Activated CD8-positive, alpha-beta memory T cell treated with anti-CD3 and anti-CD28 coated beads, Interleukin-2, amount 50 U/mL, for 48 hours (primary cell): Measurements from ENCODE around the gene MTTP.

ENCODE experiments used
- DNase-seq: peaks from one replicate; pipeline ENCODE4 v3.0.0-alpha.2; 2020

The MTTP gene

DNA sequence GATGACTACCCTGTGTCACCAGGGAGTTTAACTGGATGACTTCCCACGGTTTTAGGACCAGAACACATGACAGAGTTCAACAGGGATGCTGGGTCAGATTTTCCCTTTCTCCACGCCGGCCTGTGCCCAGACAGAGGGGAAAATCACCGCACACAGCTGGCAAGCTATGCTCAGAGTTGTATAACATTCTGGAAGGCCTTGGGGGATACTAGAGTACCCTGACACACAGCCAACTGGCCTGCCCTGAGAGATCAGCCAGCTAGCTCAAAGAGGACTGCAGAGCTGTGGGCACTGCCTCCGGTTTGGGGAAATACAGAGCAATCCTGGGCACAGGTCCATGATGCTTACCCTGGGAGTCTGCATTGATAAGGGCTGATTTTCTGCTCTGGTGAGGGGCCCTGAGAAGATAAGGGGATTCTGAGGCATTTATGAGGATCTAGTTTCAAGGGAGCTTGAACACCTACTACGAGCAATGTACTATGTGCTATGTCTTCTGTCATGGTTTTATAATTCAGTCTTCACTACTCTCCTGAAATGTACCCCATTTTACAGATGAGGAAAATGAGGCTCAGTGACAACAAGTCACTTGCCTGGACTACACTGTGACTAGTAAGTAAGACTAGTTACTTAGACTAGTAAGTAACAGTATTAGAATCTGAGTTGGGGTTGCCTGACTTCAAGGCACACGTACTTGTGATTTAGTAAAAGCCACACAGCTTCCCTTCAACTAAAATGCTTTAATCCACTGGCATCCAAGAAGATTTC is 68.3 kb downstream of the MTTP start:
- no peak for DNase-seq

DNA sequence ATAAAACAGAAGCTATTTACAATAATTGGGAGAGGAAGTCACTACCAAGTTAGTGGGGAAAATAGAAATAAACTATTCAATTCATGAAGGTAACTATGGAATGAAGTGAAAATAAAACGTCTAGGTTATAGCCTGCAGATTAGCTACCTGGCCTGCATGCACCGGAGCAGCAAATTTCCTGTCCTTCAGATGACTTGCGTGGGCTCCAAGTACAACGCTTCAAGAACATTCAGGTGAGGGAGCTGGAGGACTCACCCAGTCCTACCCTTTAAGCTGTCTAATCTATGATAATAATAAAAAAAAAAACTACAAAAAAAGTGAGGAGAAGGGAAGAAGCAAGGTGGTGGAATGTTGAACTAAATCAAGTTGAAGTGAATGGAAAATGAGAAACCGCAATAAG is 69.8 kb downstream of the MTTP start:
- no peak for DNase-seq

DNA sequence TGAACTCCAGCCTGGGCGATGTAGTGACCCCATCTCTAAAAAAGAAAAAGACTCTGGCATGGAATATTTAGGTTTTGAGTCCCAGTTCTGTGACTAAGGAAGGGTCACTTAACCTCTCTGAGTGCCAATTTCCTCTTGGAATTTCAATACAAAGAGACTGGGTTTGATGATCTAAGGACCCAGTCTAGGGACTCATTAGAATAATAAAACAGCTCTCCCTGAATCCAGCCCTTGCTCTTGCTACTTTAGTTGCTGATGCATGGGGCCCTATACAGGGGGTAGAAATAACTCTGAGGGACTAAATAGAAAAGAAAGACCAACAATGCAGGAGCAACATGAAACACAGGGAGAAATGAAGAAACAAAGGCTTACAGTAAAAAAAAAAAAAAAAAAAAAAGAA is 70.4 kb downstream of the MTTP start:
- no peak for DNase-seq

GRCh38 chr4:99645638-99646037 is 71.0 kb downstream of the MTTP start:
- DNase-seq: no peak

DNA sequence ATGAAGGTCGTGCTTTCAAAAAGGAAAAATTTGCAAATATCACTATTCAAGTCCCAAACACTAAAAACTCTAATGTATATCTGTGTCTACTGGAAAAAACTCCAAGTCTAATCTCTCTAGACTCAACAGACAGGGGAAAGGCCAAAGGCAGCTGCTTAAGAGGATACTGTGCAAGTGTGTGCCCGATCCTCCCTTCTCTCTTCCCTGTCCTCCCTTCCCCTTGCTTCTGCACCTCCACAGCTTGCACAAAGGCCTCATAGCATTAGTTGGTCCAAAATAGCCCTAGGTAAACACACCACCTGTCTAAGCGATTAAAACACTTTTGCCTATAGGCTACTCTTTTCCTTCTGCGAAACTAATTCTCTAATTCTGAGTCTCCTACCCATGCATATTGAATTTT is 72.4 kb downstream of the MTTP start:
- no peak for DNase-seq

GRCh38 chr4:99648321-99648720 is 73.7 kb downstream of the MTTP start:
- no peak for DNase-seq

GRCh38 chr4:99649208-99649607 is 74.6 kb downstream of the MTTP start:
- no peak for DNase-seq

DNA sequence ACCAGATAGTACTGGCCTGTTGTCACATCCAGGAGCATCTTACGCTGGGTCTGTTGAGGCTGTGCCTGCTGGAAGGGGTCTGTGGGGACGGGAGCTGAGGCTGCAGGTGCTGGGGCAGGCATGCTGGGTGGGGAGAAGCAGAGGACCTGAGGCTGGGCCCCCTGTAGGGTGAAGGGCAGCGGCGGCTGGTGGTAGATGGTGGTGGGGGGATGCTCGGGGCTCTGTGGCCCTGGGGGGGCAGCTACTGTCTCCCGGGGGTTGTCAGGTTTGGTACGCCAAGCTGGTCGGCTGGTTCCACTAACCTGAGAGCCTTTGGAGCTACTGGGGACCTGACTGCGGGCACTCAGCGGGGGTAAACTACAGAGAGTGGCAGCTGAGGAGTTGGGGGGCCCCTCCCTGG is 75.2 kb downstream of the MTTP start:
- no peak for DNase-seq

DNA sequence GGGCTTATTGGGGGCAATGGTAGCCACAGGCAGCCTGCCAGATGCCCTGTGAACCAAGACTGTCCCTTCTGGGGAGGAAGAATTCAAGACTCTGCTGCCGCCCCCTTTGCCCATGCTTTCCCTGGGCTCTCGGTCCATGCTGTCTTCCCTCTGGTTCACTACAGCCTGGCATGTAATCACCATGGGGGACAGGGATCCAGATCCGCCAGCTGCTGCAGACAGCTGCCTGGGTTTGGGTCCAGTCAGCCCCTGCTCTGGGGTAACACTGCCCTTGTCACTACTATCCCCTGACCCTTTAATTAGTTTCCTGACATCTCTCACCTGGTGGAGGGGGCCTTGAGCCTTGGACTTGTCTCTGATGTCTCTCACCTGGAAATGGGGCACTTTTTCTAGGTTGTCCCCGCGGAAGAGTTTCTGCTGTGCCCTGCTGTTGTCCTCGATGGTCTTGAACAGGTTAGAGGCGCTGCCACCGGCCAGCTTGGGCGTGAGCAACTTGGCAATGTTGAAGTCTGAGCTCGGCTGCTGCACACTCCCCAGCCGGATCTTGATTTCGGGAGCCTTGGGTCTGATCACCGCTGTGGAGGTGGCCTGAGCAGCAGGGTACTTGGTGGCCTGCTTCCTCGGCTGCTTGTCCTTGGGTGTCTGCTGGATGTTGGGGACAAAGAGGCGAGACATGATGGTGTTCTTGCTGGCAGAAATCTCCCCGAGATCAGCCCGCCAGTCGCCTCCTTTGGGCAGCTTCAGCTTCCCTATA is 76.6 kb downstream of the MTTP start:
- no peak for DNase-seq

GRCh38 chr4:99651811-99652485 is 77.3 kb downstream of the MTTP start:
- DNase-seq: no peak

DNA sequence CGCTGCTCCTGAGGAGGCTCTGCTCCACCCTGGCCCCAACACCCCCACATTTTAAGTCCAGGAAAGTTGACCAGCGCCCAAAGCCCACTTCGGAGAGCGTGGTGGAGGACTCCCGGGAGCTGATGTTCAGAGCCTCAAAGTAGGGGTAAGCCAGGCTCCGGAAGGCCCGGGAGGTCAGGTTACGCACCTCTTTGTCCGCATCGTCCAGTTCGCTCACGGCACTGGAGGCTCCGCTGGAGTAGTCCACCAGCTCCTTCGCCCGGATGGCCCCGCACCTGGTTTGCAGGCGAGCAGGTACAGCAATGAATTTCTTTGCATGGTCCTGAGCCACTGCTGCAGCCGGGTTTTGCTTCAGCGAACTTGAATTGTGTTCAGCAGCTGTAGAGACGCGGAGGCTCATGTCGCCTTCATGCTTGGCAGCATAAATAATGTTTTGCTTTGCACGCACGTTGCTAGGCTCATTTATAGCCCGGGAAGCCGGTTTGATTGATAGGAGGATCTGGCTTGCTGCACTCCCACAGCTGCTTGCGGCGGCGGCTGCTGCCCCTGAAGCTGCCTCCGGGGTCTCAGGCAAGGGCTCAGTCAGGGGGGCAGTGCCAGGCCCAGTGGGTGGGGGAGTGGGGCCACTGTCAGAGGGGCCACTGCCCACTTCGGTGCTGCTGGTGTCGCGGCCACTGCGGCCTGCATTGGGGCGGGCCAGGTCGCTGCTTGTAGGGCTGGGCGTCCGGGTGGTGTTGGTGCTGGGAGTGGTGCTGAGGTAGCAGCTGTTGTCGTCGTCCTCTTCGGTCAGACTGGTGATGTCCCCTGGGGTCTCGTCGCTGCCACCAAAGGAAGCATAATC is 78.2 kb downstream of the MTTP start:
- no peak for DNase-seq

DNA sequence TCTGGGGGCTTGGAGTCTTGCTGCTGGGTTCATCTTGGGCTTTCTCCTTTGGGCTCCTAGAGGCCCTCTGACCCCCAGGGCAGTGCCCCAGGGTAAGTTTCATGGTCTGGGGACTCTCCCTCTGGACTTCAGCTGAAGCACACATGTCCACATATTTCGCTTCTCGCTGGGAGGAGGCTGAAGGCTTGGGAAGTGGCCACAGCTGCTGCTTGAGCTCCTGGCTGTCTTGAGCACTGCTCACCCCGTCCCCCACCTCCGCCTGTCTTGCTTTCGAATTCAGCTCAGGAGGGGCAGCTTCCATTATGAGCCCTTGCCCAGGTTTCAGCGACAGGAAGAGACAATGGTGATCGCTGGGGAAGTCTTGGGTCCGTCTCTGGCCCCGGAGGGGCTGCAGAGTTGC is 79.3 kb downstream of the MTTP start:
- DNase-seq: no peak

- no peak for DNase-seq
Observed at GRCh38 chr4:99654361-99654761, 79.7 kb downstream of the MTTP start.

GRCh38 chr4:99655308-99656081 is 80.9 kb downstream of the MTTP start:
- no peak for DNase-seq

DNA sequence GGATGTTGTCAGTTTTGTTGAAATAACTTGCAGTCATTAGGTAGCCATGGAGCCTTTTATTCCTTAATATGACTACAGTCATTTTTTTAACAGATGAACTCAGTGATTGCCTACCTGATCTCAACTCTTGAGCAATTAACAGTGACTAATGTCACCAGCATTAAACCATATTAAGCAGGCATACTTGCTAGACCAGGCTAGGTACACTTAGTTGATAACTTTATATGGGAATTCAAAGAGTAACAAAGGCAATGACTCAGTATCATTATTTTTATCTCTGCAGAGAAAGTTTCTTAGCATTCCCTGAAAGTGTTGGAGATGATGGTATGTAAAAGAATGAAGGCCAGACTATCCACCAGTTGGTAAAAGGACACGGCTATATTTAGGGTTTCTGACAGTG is 83.2 kb downstream of the MTTP start, which contains the start of gene C4orf54:
TSS of gene C4orf54 (minus strand) at position 31 of the 400 bp plus-strand sequence. CDS start 3,180 bp downstream, outside the sequence.
- no peak for DNase-seq

DNA sequence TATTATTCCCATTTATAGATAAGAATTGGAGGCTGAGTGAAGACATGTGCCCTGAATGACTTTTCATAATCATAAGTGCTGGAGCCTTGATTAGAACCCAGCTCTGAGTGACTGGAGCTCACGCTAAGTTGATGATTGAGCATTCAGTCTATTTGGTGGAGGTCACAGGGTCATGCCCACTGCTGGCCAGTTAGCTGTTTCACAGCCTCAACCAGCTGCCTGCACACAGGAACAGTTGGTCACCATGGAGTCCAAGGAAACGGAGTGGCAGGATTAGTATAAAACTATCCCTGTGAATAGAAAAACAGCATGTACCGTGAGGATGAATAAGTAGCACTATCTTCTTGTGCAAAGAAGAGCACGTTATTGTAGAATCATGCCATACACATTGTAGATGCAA is 84.0 kb downstream of the MTTP start:
- no peak for DNase-seq

DNA sequence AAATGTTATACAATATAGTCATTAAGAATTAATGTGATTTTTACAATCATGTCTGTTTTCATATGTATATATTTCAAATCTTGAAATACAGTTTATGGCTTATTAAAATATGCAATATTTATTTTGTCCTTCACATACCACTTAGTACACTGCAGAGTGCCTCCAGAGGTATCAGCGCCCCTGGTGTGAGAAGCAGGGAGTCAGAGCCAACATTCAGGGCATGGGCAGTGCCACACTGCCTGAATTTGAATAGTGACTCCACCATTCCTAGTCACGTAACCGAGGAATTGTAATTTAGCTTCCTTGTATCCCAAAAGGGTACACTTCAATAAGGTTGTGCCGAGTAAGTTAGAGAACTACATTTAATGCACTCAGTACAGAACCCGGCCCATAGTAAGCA is 87.3 kb downstream of the MTTP start:
- no peak for DNase-seq

GRCh38 chr4:99664716-99665115 is 90.1 kb downstream of the MTTP start:
- DNase-seq: no peak

- no peak for DNase-seq
Observed at GRCh38 chr4:99665983-99666382, 91.4 kb downstream of the MTTP start.

DNA sequence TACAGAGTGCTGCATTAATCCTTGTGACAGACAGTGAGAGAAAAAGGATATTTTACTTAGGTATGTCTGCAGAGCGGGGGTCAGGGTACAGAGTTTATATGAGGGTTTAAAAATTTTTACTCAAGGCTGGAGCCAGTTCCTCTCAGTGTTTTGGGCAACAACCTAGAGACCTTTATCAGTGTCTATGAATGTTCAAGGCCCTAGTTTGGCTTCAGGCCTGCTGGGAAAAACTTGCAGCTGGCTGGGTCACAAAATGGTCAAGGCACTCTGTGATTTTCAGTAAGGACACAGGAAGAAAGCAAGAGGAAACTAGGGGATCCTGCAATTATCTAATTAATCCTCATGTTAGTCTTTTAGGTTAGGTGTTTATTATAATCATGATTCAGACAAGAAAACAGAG is 93.8 kb downstream of the MTTP start:
- no peak for DNase-seq

DNA sequence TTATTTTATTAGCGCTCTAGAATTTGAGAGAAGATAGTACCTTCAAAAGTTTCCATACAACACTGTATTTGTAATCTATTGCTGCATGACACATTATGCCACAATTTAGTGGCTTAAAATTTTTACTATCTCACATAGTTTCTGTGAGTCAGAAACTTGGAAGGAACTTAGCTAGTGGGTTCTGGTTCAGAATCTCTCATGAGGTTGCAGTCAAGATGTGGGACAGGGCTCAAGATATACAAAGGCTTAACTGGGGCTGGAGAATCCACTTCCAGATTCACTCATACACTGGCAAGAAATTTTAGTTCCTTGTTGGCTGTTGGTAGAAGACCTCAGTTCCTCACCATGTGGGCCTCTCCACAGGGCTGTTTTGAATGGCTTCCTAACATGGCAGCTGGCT is 94.5 kb downstream of the MTTP start:
- DNase-seq: no peak

- no peak for DNase-seq
Observed at GRCh38 chr4:99670409-99671073, 95.9 kb downstream of the MTTP start.
